CD8-positive, alpha-beta memory T cell (primary cell): ENCODE results near the gene CEP68. TPM values are rescaled to one million over a fixed set of nuclear protein-coding genes. Genes with fewer than 3 reads are reported as not detected.
A peak's percentile ranks its signal among the peaks of the same experiment; 100 is the strongest.

Source experiments
- CTCF ChIA-PET: fragments of 350-600 bp; sonication (Branson Sonifier 250); formaldehyde crosslinking; loops from one replicate; lab custom pipeline; 2021; ENCODE audit warnings: antibody characterized with exemption; lab: Charles Lee
- POLR2A ChIA-PET: fragments of 350-600 bp; sonication (Branson Sonifier 250); formaldehyde crosslinking; loops from one replicate; lab custom pipeline; 2021; ENCODE audit warnings: antibody characterized with exemption; lab: Charles Lee
- DNase-seq, 5 donors: peaks; one replicate each; pipeline versions ENCODE4 v3.0.0 to v3.0.0-alpha.2; 2020 to 2022; ENCODE audit warnings: mixed read lengths in 1 of 5
- H3K27ac ChIP-seq: one replicate; pipeline ENCODE4 v1.7.0; 2013; ENCODE audit warnings: low read depth, mild to moderate bottlenecking, low read length, moderate library complexity
- H3K27me3 ChIP-seq: 2 replicates; pipeline ENCODE4 v1.7.0; 2013; ENCODE audit warnings: low read length, mild to moderate bottlenecking; ENCODE audit not compliant: insufficient read depth, poor library complexity, severe bottlenecking
- H3K36me3 ChIP-seq: 2 replicates; pipeline ENCODE4 v1.7.0; 2013; ENCODE audit warnings: mild to moderate bottlenecking, low read length, moderate library complexity; ENCODE audit not compliant: insufficient read depth
- H3K4me1 ChIP-seq: 2 replicates; pipeline ENCODE4 v1.7.0; 2013; ENCODE audit warnings: mild to moderate bottlenecking, low read length, moderate library complexity; ENCODE audit not compliant: insufficient read depth
- H3K4me3 ChIP-seq: 2 replicates; pipeline ENCODE4 v1.7.0; 2013; ENCODE audit warnings: mild to moderate bottlenecking, low read length
- H3K9me3 ChIP-seq: 2 replicates; pipeline ENCODE4 v1.7.0; 2013; ENCODE audit warnings: mild to moderate bottlenecking, low read length
- H3K27ac Mint-ChIP-seq, 8 donors: one replicate each; pipeline ENCODE4 v1.8.0; 2020 to 2021; ENCODE audit warnings: mixed read lengths in 8 of 8, mild to moderate bottlenecking in 6 of 8, inconsistent platforms in 3 of 8, moderate library complexity in 3 of 8
- H3K27me3 Mint-ChIP-seq, 2 donors: one replicate each; pipeline ENCODE4 v1.8.0; 2020 to 2021; ENCODE audit warnings: mixed read lengths in 2 of 2, mild to moderate bottlenecking in 1 of 2, moderate library complexity in 1 of 2
- H3K36me3 Mint-ChIP-seq, 3 donors: one replicate each; pipeline ENCODE4 v1.8.0; 2020 to 2021; ENCODE audit warnings: mixed read lengths in 3 of 3, inconsistent platforms in 1 of 3, mild to moderate bottlenecking in 1 of 3
- H3K4me1 Mint-ChIP-seq, 3 donors: one replicate each; pipeline ENCODE4 v1.8.0; 2020 to 2021; ENCODE audit warnings: mixed read lengths in 3 of 3, inconsistent platforms in 1 of 3, mild to moderate bottlenecking in 1 of 3
- H3K4me3 Mint-ChIP-seq, 7 donors: one replicate each; pipeline ENCODE4 v1.8.0; 2020 to 2021; ENCODE audit warnings: mixed read lengths in 7 of 7, mild to moderate bottlenecking in 6 of 7, moderate library complexity in 4 of 7, inconsistent platforms in 2 of 7
- H3K9me3 Mint-ChIP-seq, 5 donors: one replicate each; pipeline ENCODE4 v1.8.0; 2020 to 2022; ENCODE audit warnings: mixed read lengths in 5 of 5, mild to moderate bottlenecking in 3 of 5, moderate library complexity in 2 of 5, inconsistent platforms in 1 of 5
- polyA plus RNA-seq: library from polyadenylated mRNA; unstranded; fragments of 300-500 nt; fragmentation: Illumina TruSeq; gene quantifications from one replicate; pipeline ENCODE4 v1.2.3, GENCODE V29; 2021
- total RNA-seq, 2 experiments: library from RNA; stranded (reverse); gene quantifications; one replicate each; pipeline ENCODE4 v1.2.3, GENCODE V29; 2021

CEP68 gene
- total and polyA plus RNA-seq, 3 experiments from 2014 or later = 7.2 to 24.7 (median 7.4) TPM

GRCh38 chr2:65062843-65063825, 6.9 kb downstream of the CEP68 start:
- Mint-ChIP-seq H3K9me3 (no peaks in the 10 kb centered on the region), H3K4me1 (peaks cover 43 to 76% (median 67%) of the 10 kb centered on the region in 3 donors), H3K27ac (peak overlapping the region in 1 of 8 donors; percentile 26), H3K4me3 (no peak overlapping the region), H3K36me3 (peaks cover 0 to 12% (median 0%) of the 10 kb centered on the region in 3 donors), H3K27me3 (no peaks in the 10 kb centered on the region)
- Histone ChIP-seq H3K4me3 (no peak overlapping the region), H3K27ac (no peak overlapping the region), H3K27me3 (no peaks in the 10 kb centered on the region), H3K9me3 (no peaks in the 10 kb centered on the region), H3K36me3 (no peaks in the 10 kb centered on the region), H3K4me1 (peaks cover 36% of the 10 kb centered on the region)
- CTCF ChIA-PET = interaction anchor here (1.1 to 3.2 kb wide), 6 partner anchors 9 to 106 kb away, joined by 3 to 15 read pairs (median 3); partner anchors contain the start of gene RAB1A
- DNase-seq = no peak
- POLR2A ChIA-PET = no interaction called here

- peak overlapping the region; percentile 68 for H3K27ac ChIP-seq
- Mint-ChIP-seq H3K36me3 (peaks cover 0 to 15% (median 0%) of the 10 kb centered on the region in 3 donors), H3K4me1 (peaks cover 35 to 63% (median 55%) of the 10 kb centered on the region in 3 donors), H3K27ac (peak overlapping the region in 3 of 8 donors; percentile 73 to 93 (median 79)), H3K9me3 (no peaks in the 10 kb centered on the region), H3K4me3 (peak overlapping the region in 1 of 7 donors; percentile 51), H3K27me3 (no peaks in the 10 kb centered on the region)
- CTCF ChIA-PET = interaction anchor here (0.6 to 3.2 kb wide), 18 partner anchors 9 to 540 kb away, joined by 3 to 15 read pairs (median 3); partner anchors contain the start of genes ACTR2, CEP68 and RAB1A
- POLR2A ChIA-PET = interaction anchor here (0.6 to 1.0 kb wide), 2 partner anchors 9 to 245 kb away, joined by 3 read pairs; no protein-coding TSS in a partner anchor
- no peaks in the 10 kb centered on the region for H3K9me3 ChIP-seq
- H3K4me3 ChIP-seq = no peak overlapping the region
- H3K4me1 ChIP-seq = peaks cover 20% of the 10 kb centered on the region
- peak in 3 of 5 donors; percentile 45 to 59 (median 57) for DNase-seq
- peaks cover 5% of the 10 kb centered on the region for H3K36me3 ChIP-seq
- H3K27me3 ChIP-seq = no peaks in the 10 kb centered on the region
These were observed 8.7 kb downstream of the CEP68 start for GRCh38 chr2:65064728-65065552.

- H3K9me3 Mint-ChIP-seq = no peaks in the 10 kb centered on the region
- H3K27ac ChIP-seq = no peak overlapping the region
- H3K27me3 ChIP-seq = no peaks in the 10 kb centered on the region
- H3K4me1 ChIP-seq = peaks cover 20% of the 10 kb centered on the region
- H3K36me3 Mint-ChIP-seq = peaks cover 0 to 43% (median 0%) of the 10 kb centered on the region in 3 donors
- POLR2A ChIA-PET = no interaction called here
- CTCF ChIA-PET = interaction anchor here (1.1 to 1.3 kb wide), 3 partner anchors 10 to 103 kb away, joined by 3 to 6 read pairs (median 3); no protein-coding TSS in a partner anchor
- H3K4me3 ChIP-seq = no peak overlapping the region
- H3K27me3 Mint-ChIP-seq = no peaks in the 10 kb centered on the region
- peaks cover 29 to 50% (median 40%) of the 10 kb centered on the region in 3 donors for H3K4me1 Mint-ChIP-seq
- no peak for DNase-seq
- peak overlapping the region in 3 of 7 donors; percentile 19 to 54 (median 51) for H3K4me3 Mint-ChIP-seq
- H3K9me3 ChIP-seq = no peaks in the 10 kb centered on the region
- peaks cover 29% of the 10 kb centered on the region for H3K36me3 ChIP-seq
- H3K27ac Mint-ChIP-seq = peak overlapping the region; percentile 25 to 97 (median 76)
These were observed 11.8 kb downstream of the CEP68 start for GRCh38 chr2:65067806-65068553.

GRCh38 chr2:65069439-65069824, 13.2 kb downstream of the CEP68 start:
- ChIA-PET POLR2A (no interaction called here), CTCF (interaction anchor here (1.5 kb wide), 1 partner anchor 12 kb away, joined by 5 read pairs; no protein-coding TSS in a partner anchor)
- Histone ChIP-seq H3K4me1 (peaks cover 20% of the 10 kb centered on the region), H3K27me3 (no peaks in the 10 kb centered on the region), H3K4me3 (no peak overlapping the region), H3K36me3 (peaks cover 38% of the 10 kb centered on the region), H3K9me3 (no peaks in the 10 kb centered on the region), H3K27ac (no peak overlapping the region)
- Mint-ChIP-seq H3K36me3 (peaks cover 0 to 54% (median 2%) of the 10 kb centered on the region in 3 donors), H3K27me3 (no peaks in the 10 kb centered on the region), H3K27ac (peak overlapping the region in 4 of 8 donors; percentile 29 to 73 (median 37)), H3K9me3 (no peaks in the 10 kb centered on the region), H3K4me1 (peaks cover 23 to 37% (median 28%) of the 10 kb centered on the region in 3 donors), H3K4me3 (no peak overlapping the region)
- no peak for DNase-seq

DNA sequence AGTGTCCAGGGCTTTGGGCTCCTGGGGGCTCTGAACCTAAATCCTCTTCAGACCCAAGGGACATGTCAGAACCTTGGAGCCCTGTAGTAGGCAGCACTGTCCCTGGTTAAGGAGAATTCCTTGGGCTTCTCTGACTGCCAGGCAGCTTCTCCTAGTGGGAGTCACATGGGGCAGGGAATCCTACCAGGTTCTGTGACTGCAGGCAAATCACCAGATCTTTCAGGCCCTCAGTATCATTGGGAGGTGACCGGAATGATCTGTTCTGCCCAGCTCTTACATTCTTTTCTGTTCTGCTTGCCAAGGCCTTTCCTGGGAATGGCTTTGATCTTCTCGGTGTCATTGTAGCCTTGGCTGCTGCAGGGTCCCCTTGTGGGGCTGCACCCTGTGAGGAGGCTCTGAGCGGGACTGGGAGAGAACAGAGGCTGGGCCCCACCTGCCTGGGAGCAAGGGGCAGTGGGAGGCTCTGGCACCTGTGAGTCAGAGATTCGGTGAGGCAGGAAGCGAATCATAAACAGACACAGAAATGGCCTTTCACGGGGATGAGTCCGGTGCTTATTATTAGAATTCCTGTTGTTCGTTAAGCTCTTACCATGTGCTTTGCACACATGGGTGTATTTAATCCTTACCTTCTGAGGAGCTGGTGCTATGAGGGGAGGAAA, 14.1 kb downstream of the CEP68 start:
- Histone ChIP-seq H3K9me3 (no peaks in the 10 kb centered on the region), H3K4me3 (no peak overlapping the region), H3K27me3 (no peaks in the 10 kb centered on the region), H3K4me1 (peaks cover 15% of the 10 kb centered on the region), H3K27ac (no peak overlapping the region), H3K36me3 (peaks cover 38% of the 10 kb centered on the region)
- peak overlapping the region in 6 of 8 donors; percentile 42 to 93 (median 54) for H3K27ac Mint-ChIP-seq
- peaks cover 0 to 59% (median 2%) of the 10 kb centered on the region in 3 donors for H3K36me3 Mint-ChIP-seq
- ChIA-PET CTCF (interaction anchor here (1.5 kb wide), 1 partner anchor 12 kb away, joined by 5 read pairs; no protein-coding TSS in a partner anchor), POLR2A (no interaction called here)
- H3K4me3 Mint-ChIP-seq = no peak overlapping the region
- no peaks in the 10 kb centered on the region for H3K9me3 Mint-ChIP-seq
- DNase-seq = no peak
- H3K27me3 Mint-ChIP-seq = no peaks in the 10 kb centered on the region
- H3K4me1 Mint-ChIP-seq = peaks cover 18 to 29% (median 20%) of the 10 kb centered on the region in 3 donors

DNA sequence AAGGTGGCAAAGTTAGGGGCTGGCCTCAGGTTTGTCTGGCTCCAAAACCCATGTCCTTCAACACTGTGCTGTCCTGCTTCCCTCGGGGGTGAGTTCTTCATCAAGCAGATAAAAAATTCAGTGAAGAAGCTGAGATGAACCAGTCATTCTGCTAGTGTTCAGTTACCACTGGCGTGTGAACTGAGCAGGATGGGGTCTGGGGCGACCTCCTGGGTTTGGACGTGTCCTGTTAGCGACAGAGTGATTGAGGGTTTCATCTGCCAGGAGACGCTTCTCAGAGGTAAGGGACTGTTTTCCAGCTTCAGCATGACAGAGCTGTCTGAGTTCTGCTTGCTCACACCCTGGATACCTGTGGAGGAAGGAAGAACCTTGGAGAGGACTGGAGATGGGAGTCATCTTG, 14.6 kb downstream of the CEP68 start:
- H3K27ac Mint-ChIP-seq = peak overlapping the region in 4 of 8 donors; percentile 43 to 93 (median 60)

More for the DNA sequence above, 14.6 kb downstream of the CEP68 start:
- Mint-ChIP-seq H3K4me1 (peaks cover 18 to 30% (median 20%) of the 10 kb centered on the region in 3 donors), H3K27me3 (no peaks in the 10 kb centered on the region), H3K36me3 (peaks cover 0 to 64% (median 2%) of the 10 kb centered on the region in 3 donors), H3K9me3 (no peaks in the 10 kb centered on the region), H3K4me3 (no peak overlapping the region)
- Histone ChIP-seq H3K36me3 (peaks cover 38% of the 10 kb centered on the region), H3K4me1 (peaks cover 13% of the 10 kb centered on the region), H3K9me3 (no peaks in the 10 kb centered on the region), H3K27ac (no peak overlapping the region), H3K4me3 (no peak overlapping the region), H3K27me3 (no peaks in the 10 kb centered on the region)
- ChIA-PET CTCF (interaction anchor here (1.5 kb wide), 1 partner anchor 13 kb away, joined by 5 read pairs; no protein-coding TSS in a partner anchor), POLR2A (no interaction called here)
- no peak for DNase-seq
